HL-60 (cell line): ENCODE measurements around the gene PLCE1.

ENCODE experiments used
- CTCF ChIP-seq: IDR thresholded peaks from one replicate; pipeline ENCODE4 v1.5.1; 2011; ENCODE audit warnings: low read length, control low read depth, inconsistent platforms; ENCODE audit not compliant: insufficient read depth
- TF ChIP-seq, protein P1 (sequence below): IDR thresholded peaks from 2 replicates; pipeline ENCODE4 v1.6.1; 2012; ENCODE audit warnings: low read depth; ENCODE audit not compliant: insufficient replicate concordance

GRCh38 chr10:93947524-93947923 lies 46.2 kb upstream of the PLCE1 start:
- no peak for TF ChIP-seq CTCF
- TF ChIP-seq, protein P1, sequence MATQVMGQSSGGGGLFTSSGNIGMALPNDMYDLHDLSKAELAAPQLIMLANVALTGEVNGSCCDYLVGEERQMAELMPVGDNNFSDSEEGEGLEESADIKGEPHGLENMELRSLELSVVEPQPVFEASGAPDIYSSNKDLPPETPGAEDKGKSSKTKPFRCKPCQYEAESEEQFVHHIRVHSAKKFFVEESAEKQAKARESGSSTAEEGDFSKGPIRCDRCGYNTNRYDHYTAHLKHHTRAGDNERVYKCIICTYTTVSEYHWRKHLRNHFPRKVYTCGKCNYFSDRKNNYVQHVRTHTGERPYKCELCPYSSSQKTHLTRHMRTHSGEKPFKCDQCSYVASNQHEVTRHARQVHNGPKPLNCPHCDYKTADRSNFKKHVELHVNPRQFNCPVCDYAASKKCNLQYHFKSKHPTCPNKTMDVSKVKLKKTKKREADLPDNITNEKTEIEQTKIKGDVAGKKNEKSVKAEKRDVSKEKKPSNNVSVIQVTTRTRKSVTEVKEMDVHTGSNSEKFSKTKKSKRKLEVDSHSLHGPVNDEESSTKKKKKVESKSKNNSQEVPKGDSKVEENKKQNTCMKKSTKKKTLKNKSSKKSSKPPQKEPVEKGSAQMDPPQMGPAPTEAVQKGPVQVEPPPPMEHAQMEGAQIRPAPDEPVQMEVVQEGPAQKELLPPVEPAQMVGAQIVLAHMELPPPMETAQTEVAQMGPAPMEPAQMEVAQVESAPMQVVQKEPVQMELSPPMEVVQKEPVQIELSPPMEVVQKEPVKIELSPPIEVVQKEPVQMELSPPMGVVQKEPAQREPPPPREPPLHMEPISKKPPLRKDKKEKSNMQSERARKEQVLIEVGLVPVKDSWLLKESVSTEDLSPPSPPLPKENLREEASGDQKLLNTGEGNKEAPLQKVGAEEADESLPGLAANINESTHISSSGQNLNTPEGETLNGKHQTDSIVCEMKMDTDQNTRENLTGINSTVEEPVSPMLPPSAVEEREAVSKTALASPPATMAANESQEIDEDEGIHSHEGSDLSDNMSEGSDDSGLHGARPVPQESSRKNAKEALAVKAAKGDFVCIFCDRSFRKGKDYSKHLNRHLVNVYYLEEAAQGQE, result no peak
